Thyroid gland (tissue), 4 donors: ENCODE measurements around the gene SGPL1.

ENCODE experiments used
- POLR2A ChIP-seq, 2 donors: fragments of 450-650 bp; IDR thresholded peaks; one replicate each; pipeline ENCODE4 v1.6.1; 2017; ENCODE audit warnings: antibody characterized with exemption in 2 of 2, mild to moderate bottlenecking in 2 of 2, moderate library complexity in 1 of 2
- TF ChIP-seq, protein P1 (sequence below), 6 experiments: fragments of 200-600 bp in 3 of 6; fragments of 450-650 bp in 3 of 6; sonication (generic) in 3 of 6; IDR thresholded peaks; one replicate each; pipeline ENCODE4 v1.5.1; 2016 to 2019; ENCODE audit warnings: antibody characterized with exemption in 6 of 6, mild to moderate bottlenecking in 2 of 6, inconsistent platforms in 1 of 6, moderate library complexity in 1 of 6

DNA sequence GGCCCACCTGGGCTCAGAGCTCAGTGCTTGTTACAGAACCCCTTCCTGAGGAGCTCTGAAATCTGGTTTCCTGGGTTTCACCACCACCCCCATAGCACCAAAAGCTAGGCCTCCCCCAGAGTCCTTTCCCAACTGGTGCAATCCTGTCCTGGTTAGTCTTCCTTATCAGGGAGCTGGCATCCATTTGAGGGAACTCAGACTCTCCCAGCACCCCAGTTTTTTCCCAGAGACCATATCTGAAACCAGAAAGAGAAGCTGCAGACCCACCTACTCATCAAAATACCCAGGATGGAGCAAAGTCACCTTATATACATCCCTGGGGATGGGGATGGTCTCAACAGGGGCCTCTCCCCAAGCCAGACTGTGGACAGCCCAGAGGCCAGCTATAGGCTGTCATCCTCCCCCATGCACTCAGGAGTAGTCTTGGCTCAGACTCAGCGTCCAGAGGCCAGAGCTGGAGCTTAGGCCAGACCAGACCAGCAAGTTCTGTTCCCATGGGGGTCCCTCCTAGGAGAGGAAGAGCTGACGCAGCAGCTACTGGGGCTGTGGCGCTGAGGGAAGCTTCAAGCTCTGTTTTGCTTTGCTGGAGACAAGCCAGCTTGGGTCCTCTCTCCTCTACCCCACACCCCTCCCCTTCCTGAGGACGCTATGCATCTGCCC lies 33.5 kb upstream of the SGPL1 start:
- TF ChIP-seq, protein P1, sequence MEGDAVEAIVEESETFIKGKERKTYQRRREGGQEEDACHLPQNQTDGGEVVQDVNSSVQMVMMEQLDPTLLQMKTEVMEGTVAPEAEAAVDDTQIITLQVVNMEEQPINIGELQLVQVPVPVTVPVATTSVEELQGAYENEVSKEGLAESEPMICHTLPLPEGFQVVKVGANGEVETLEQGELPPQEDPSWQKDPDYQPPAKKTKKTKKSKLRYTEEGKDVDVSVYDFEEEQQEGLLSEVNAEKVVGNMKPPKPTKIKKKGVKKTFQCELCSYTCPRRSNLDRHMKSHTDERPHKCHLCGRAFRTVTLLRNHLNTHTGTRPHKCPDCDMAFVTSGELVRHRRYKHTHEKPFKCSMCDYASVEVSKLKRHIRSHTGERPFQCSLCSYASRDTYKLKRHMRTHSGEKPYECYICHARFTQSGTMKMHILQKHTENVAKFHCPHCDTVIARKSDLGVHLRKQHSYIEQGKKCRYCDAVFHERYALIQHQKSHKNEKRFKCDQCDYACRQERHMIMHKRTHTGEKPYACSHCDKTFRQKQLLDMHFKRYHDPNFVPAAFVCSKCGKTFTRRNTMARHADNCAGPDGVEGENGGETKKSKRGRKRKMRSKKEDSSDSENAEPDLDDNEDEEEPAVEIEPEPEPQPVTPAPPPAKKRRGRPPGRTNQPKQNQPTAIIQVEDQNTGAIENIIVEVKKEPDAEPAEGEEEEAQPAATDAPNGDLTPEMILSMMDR (IDR thresholded peaks at IDR 0.05), result no peak
- TF ChIP-seq POLR2A (IDR thresholded peaks at IDR 0.05), result no peak
